Frontal cortex (tissue), 4 donors: ENCODE measurements around the gene TCF12. TPM values are rescaled to one million over a fixed set of nuclear protein-coding genes. Genes with fewer than 3 reads are reported as not detected.

Source experiments
- DNase-seq, 2 donors: peaks; one replicate each; pipeline ENCODE4 v3.0.0; 2012; ENCODE audit warnings: low spot score in 2 of 2
- FAIRE-seq: peaks from 2 replicates; lab custom pipeline; 2012; peaks lifted over from hg19 to GRCh38; lab: Jason Lieb, UNC
- total RNA-seq: library from RNA; depleted of rRNA; stranded (reverse); fragments of >200 nt; gene quantifications from one replicate; pipeline ENCODE4 v1.2.3, GENCODE V29; 2014
- donor health status: control.
- donor health status: control.
- donor health status: control.

TCF12 gene
- total RNA-seq, 1 donor from 2014 or later: 87.2 TPM

- no peak for DNase-seq
- FAIRE-seq: no peak
These were observed 53.1 kb downstream of the TCF12 start for GRCh38 chr15:56971571-56971970.

- FAIRE-seq: no peak
- no peak for DNase-seq
These were observed 53.6 kb downstream of the TCF12 start for GRCh38 chr15:56972016-56972415.

GRCh38 chr15:56972426-56972825, 54.0 kb downstream of the TCF12 start:
- FAIRE-seq (no peak), DNase-seq (no peak)

GRCh38 chr15:56973463-56973862, 55.0 kb downstream of the TCF12 start:
- no peak for FAIRE-seq
- no peak for DNase-seq

- FAIRE-seq (no peak), DNase-seq (no peak)
These were observed 58.8 kb downstream of the TCF12 start for GRCh38 chr15:56977232-56977631.

GRCh38 chr15:56978898-56979662, 60.6 kb downstream of the TCF12 start:
- no peak for DNase-seq
- no peak for FAIRE-seq

- FAIRE-seq (no peak), DNase-seq (no peak)
These were observed 62.0 kb downstream of the TCF12 start for GRCh38 chr15:56980473-56980872.

GRCh38 chr15:56981160-56981559, 62.7 kb downstream of the TCF12 start:
- no peak for FAIRE-seq

GRCh38 chr15:56982987-56983386, 64.5 kb downstream of the TCF12 start:
- DNase-seq: no peak

More at GRCh38 chr15:56981160-56981559, 62.7 kb downstream of the TCF12 start:
- DNase-seq: no peak

GRCh38 chr15:56984681-56985481, 66.4 kb downstream of the TCF12 start:
- FAIRE-seq: no peak

More at GRCh38 chr15:56982987-56983386, 64.5 kb downstream of the TCF12 start:
- no peak for FAIRE-seq

GRCh38 chr15:56985856-56986255, 67.4 kb downstream of the TCF12 start:
- DNase-seq: no peak
- no peak for FAIRE-seq

More at GRCh38 chr15:56984681-56985481, 66.4 kb downstream of the TCF12 start:
- no peak for DNase-seq

- no peak for DNase-seq
- no peak for FAIRE-seq
These were observed 68.8 kb downstream of the TCF12 start for GRCh38 chr15:56987286-56987685.

- DNase-seq (no peak), FAIRE-seq (no peak)
These were observed 69.8 kb downstream of the TCF12 start for GRCh38 chr15:56988219-56988618.

GRCh38 chr15:56989411-56989924, 71.0 kb downstream of the TCF12 start:
- no peak for FAIRE-seq

GRCh38 chr15:56991017-56991416, 72.6 kb downstream of the TCF12 start:
- DNase-seq (no peak), FAIRE-seq (no peak)

More at GRCh38 chr15:56989411-56989924, 71.0 kb downstream of the TCF12 start:
- DNase-seq: no peak

- no peak for DNase-seq
- no peak for FAIRE-seq
These were observed 74.3 kb downstream of the TCF12 start for GRCh38 chr15:56992725-56993124.

- no peak for DNase-seq
- FAIRE-seq: no peak
These were observed 75.8 kb downstream of the TCF12 start for GRCh38 chr15:56994280-56994679.

- DNase-seq: no peak
- no peak for FAIRE-seq
These were observed 77.6 kb downstream of the TCF12 start for GRCh38 chr15:56996093-56996492.

GRCh38 chr15:56996746-56997470, 78.5 kb downstream of the TCF12 start:
- DNase-seq (no peak), FAIRE-seq (no peak)

- no peak for DNase-seq
- no peak for FAIRE-seq
These were observed 85.0 kb downstream of the TCF12 start for GRCh38 chr15:57003418-57003817.
